OCI-LY3 (cell line): Measurements from ENCODE around the gene CLSTN2.

Experiments
- H2AFZ ChIP-seq: fragments of 200-600, 300-600 bp; shearing (Covaris generic); 2 replicates; pipeline ENCODE4 v1.6.0; 2014; ENCODE audit warnings: antibody characterized with exemption, low read depth, low read length
- H3K27ac ChIP-seq: fragments of 200-600, 300-600 bp; sonication (generic); 2 replicates; pipeline ENCODE4 v1.5.1; 2014; ENCODE audit warnings: mild to moderate bottlenecking, low read length, moderate library complexity, mixed read lengths
- H3K27me3 ChIP-seq: fragments of 200-600, 300-600 bp; sonication (generic); 2 replicates; pipeline ENCODE4 v1.6.1; 2014; ENCODE audit warnings: low read depth, low read length, mixed read lengths
- H3K36me3 ChIP-seq: fragments of 200-600, 300-600 bp; sonication (generic); replicated peaks from 2 replicates; pipeline ENCODE3; 2014; ENCODE audit warnings: low read depth, low read length, mixed read lengths
- H3K4me1 ChIP-seq: fragments of 300-600, 200-600 bp; sonication (generic); 2 replicates; pipeline ENCODE4 v1.6.1; 2014; ENCODE audit warnings: low read length, mixed read lengths
- H3K4me2 ChIP-seq: fragments of 200-600, 300-600 bp; sonication (generic); 2 replicates; pipeline ENCODE4 v1.6.1; 2014; ENCODE audit warnings: low read length, mixed read lengths
- H3K4me3 ChIP-seq: fragments of 300-600, 200-600 bp; sonication (generic); 2 replicates; pipeline ENCODE4 v1.5.1; 2014; ENCODE audit warnings: antibody characterized with exemption, mild to moderate bottlenecking, low read length, moderate library complexity
- H3K79me2 ChIP-seq: fragments of 300-600, 200-600 bp; shearing (Covaris generic); 2 replicates; pipeline ENCODE4 v1.6.1; 2014; ENCODE audit warnings: mild to moderate bottlenecking, low read length, mixed read lengths
- H3K9ac ChIP-seq: fragments of 300-600, 200-600 bp; shearing (Covaris generic); 2 replicates; pipeline ENCODE4 v1.6.0; 2014; ENCODE audit warnings: mild to moderate bottlenecking, low read length, moderate library complexity
- H3K9me3 ChIP-seq: fragments of 200-600, 300-600 bp; shearing (Covaris generic); 2 replicates; pipeline ENCODE4 v1.6.1; 2014; ENCODE audit warnings: low read length, mixed read lengths; ENCODE audit not compliant: insufficient read depth
- H4K20me1 ChIP-seq: fragments of 200-600, 300-600 bp; sonication (generic); 2 replicates; pipeline ENCODE4 v1.6.1; 2016; ENCODE audit warnings: low read length, mixed read lengths; ENCODE audit not compliant: insufficient read depth
- CTCF ChIP-seq: fragments of 200-600, 300-600 bp; sonication (generic); IDR thresholded peaks from 2 replicates; pipeline ENCODE4 v1.5.1; 2014; ENCODE audit warnings: antibody characterized with exemption, low read length, low read depth
- EZH2phosphoT487 ChIP-seq: fragments of 200-600 bp; shearing (Covaris generic); IDR thresholded peaks from 2 replicates; pipeline ENCODE4 v1.6.1; 2018; ENCODE audit warnings: antibody characterized with exemption, mixed run types, low read depth

The CLSTN2 gene

DNA sequence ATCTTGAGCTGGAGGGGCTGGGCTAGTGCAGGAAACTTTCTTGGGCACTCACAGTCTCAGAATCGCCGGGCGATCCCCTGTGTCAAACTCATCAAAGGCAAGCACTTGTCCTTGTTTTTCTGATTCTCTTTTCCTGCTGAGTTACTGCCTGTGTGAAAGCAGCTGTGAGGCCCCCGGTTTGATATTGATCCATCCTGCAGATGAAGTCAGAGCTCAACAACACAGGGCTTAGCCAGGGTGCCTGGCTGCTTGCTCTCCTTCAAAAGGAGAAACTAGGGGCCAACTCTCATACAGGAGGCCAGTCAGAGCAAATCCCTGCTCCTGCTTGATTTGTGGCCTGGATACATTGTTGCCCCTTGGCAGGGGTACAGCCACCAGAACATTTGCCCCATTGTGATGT, 22.9 kb downstream of the CLSTN2 start:
- Histone ChIP-seq H3K4me3 (no peak overlapping the region), H3K27ac (no peak overlapping the region), H3K79me2 (no peaks in the 10 kb centered on the region), H3K27me3 (peaks cover 40% of the 10 kb centered on the region), H3K9ac (no peak overlapping the region), H3K9me3 (no peaks in the 10 kb centered on the region), H3K4me2 (no peak overlapping the region), H4K20me1 (no peaks in the 10 kb centered on the region), H2AFZ (no peak overlapping the region), H3K36me3 (no peaks in the 10 kb centered on the region), H3K4me1 (no peaks in the 10 kb centered on the region)
- TF ChIP-seq EZH2phosphoT487 = no peak
- no peak for TF ChIP-seq CTCF

- H3K9me3 ChIP-seq = no peaks in the 10 kb centered on the region
- H3K9ac ChIP-seq = no peak overlapping the region
- no peak overlapping the region for H3K4me2 ChIP-seq
- no peaks in the 10 kb centered on the region for H3K79me2 ChIP-seq
- H3K27ac ChIP-seq = no peak overlapping the region
- no peak overlapping the region for H3K4me3 ChIP-seq
- H4K20me1 ChIP-seq = no peaks in the 10 kb centered on the region
- H3K4me1 ChIP-seq = no peaks in the 10 kb centered on the region
- TF ChIP-seq EZH2phosphoT487 (no peak), CTCF (no peak)
- H3K36me3 ChIP-seq = no peaks in the 10 kb centered on the region
- H3K27me3 ChIP-seq = peaks cover 4% of the 10 kb centered on the region; the same call in 1 of the 2 replicates
- no peak overlapping the region for H2AFZ ChIP-seq
Measured at GRCh38 chr3:139969386-139969785, 34.4 kb downstream of the CLSTN2 start.

DNA sequence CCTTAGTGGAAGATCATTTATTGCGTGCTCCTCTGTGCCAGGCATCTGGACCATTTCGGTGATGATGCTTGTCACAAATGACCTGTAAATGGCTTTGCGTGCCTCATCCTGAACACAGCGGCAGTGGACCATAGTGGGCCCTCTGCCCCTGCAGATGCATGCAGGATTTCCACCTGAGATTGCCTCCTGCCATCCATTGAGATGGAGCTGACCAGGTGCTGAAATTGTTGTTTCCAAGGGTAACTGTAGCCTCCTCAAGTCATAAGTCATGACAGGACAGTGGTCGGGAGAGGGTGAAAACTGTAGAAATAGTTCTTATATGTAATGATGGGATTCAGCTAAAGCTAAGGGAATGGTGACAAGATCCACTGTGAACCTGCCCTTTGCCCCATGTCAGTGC, 35.5 kb downstream of the CLSTN2 start:
- TF ChIP-seq EZH2phosphoT487 = no peak
- TF ChIP-seq CTCF = no peak
- Histone ChIP-seq H3K9me3 (no peaks in the 10 kb centered on the region), H4K20me1 (no peaks in the 10 kb centered on the region), H3K79me2 (no peaks in the 10 kb centered on the region), H3K4me3 (no peak overlapping the region), H2AFZ (no peak overlapping the region), H3K27me3 (peaks cover 4% of the 10 kb centered on the region; the same call in 1 of the 2 replicates), H3K36me3 (no peaks in the 10 kb centered on the region), H3K4me1 (no peaks in the 10 kb centered on the region), H3K27ac (no peak overlapping the region), H3K9ac (no peak overlapping the region), H3K4me2 (no peak overlapping the region)

GRCh38 chr3:139974809-139975425, 39.9 kb downstream of the CLSTN2 start:
- Histone ChIP-seq H3K36me3 (no peaks in the 10 kb centered on the region), H3K4me3 (no peak overlapping the region), H4K20me1 (no peaks in the 10 kb centered on the region), H3K27me3 (peaks cover 4% of the 10 kb centered on the region; the same call in 1 of the 2 replicates), H3K79me2 (no peaks in the 10 kb centered on the region), H3K4me2 (no peak overlapping the region), H2AFZ (no peak overlapping the region), H3K9me3 (no peaks in the 10 kb centered on the region), H3K27ac (no peak overlapping the region), H3K9ac (no peak overlapping the region), H3K4me1 (no peaks in the 10 kb centered on the region)
- TF ChIP-seq CTCF (no peak), EZH2phosphoT487 (no peak)
